ENCODE measurements around the gene SAA1.

- TF ChIP-seq CTCF (IDR thresholded peaks at IDR 0.05) = no peak
- no peak for TF ChIP-seq ZFX (IDR thresholded peaks at IDR 0.05; ENCODE audit: borderline replicate concordance)
Measured at GRCh38 chr11:18223591-18224387, 42.3 kb upstream of the SAA1 start.
